ENCODE results near the gene CST9. TPM values are rescaled to one million over a fixed set of nuclear protein-coding genes. Genes with fewer than 3 reads are reported as not detected.

Gene CST9
- polyA plus RNA-seq, 1 experiment: not detected

GRCh38 chr20:23634044-23634801 lies 28.5 kb upstream of the CST9 start:
- TF ChIP-seq, protein P1, sequence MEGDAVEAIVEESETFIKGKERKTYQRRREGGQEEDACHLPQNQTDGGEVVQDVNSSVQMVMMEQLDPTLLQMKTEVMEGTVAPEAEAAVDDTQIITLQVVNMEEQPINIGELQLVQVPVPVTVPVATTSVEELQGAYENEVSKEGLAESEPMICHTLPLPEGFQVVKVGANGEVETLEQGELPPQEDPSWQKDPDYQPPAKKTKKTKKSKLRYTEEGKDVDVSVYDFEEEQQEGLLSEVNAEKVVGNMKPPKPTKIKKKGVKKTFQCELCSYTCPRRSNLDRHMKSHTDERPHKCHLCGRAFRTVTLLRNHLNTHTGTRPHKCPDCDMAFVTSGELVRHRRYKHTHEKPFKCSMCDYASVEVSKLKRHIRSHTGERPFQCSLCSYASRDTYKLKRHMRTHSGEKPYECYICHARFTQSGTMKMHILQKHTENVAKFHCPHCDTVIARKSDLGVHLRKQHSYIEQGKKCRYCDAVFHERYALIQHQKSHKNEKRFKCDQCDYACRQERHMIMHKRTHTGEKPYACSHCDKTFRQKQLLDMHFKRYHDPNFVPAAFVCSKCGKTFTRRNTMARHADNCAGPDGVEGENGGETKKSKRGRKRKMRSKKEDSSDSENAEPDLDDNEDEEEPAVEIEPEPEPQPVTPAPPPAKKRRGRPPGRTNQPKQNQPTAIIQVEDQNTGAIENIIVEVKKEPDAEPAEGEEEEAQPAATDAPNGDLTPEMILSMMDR (IDR thresholded peaks at IDR 0.05; ENCODE audit: insufficient read depth, low read depth, low read length): no peak
- CTCF ChIA-PET: no interaction called here
- POLR2A ChIA-PET: no interaction called here
- H3K27me3 ChIP-seq (ENCODE audit: control insufficient read depth, insufficient read depth, low read length): no peaks in the 10 kb centered on the region
- no peak for DNase-seq (ENCODE audit: low read depth)
- H3K4me3 ChIP-seq (ENCODE audit: low read depth, low read length): no peak overlapping the region
- peaks cover 8% of the 10 kb centered on the region for H3K36me3 ChIP-seq (ENCODE audit: control insufficient read depth, insufficient read depth, low read length)

- TF ChIP-seq, protein P1 (IDR thresholded peaks at IDR 0.05; ENCODE audit: insufficient read depth, low read depth, low read length): no peak
- CTCF ChIA-PET: no interaction called here
- Histone ChIP-seq H3K4me3 (ENCODE audit: low read depth, low read length) (no peak overlapping the region), H3K27me3 (ENCODE audit: control insufficient read depth, insufficient read depth, low read length) (no peaks in the 10 kb centered on the region), H3K36me3 (ENCODE audit: control insufficient read depth, insufficient read depth, low read length) (peaks cover 8% of the 10 kb centered on the region)
- POLR2A ChIA-PET: no interaction called here
- DNase-seq (ENCODE audit: low read depth): no peak
Observed at GRCh38 chr20:23632711-23633573, 27.2 kb upstream of the CST9 start.

- Histone ChIP-seq H3K27me3 (ENCODE audit: control insufficient read depth, insufficient read depth, low read length) (no peaks in the 10 kb centered on the region), H3K36me3 (ENCODE audit: control insufficient read depth, insufficient read depth, low read length) (peaks cover 8% of the 10 kb centered on the region), H3K4me3 (ENCODE audit: low read depth, low read length) (no peak overlapping the region)
- TF ChIP-seq, protein P1 (IDR thresholded peaks at IDR 0.05; ENCODE audit: insufficient read depth, low read depth, low read length): no peak
- DNase-seq (ENCODE audit: low read depth): no peak
- POLR2A ChIA-PET: no interaction called here
- CTCF ChIA-PET: no interaction called here
Observed at GRCh38 chr20:23631981-23632710, 26.4 kb upstream of the CST9 start.

DNA sequence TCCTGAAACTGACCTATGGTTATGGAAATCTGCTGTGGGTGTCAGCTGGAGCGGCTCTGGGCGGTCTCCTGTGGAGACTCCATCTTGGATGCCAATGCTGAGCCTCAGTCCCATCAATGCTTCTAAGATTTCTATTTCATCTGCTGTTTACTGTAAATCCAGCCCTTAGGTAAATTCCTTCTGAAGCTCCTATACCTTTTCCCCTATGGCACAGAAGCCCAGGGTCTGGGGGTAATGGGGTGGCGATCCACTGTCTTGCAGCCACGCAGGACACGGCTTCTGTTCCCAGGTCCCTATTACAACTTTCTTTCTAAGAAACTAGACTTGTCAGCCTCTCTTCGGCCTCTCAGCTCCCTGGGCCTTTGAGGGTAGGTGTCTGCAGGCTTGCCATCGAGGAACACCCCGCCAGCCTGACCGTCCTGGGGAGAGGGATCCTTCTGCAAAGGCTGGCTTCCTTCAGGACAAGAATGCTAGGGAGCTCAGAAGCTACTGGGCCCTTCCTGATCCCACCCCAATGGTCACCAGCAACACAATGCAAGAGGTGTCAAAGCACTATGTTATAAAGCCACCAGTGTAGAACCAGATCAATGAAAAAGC lies 25.6 kb upstream of the CST9 start:
- Histone ChIP-seq H3K27me3 (ENCODE audit: control insufficient read depth, insufficient read depth, low read length) (no peaks in the 10 kb centered on the region), H3K36me3 (ENCODE audit: control insufficient read depth, insufficient read depth, low read length) (peaks cover 8% of the 10 kb centered on the region), H3K4me3 (ENCODE audit: low read depth, low read length) (no peak overlapping the region)
- CTCF ChIA-PET: no interaction called here
- TF ChIP-seq, protein P1 (IDR thresholded peaks at IDR 0.05; ENCODE audit: insufficient read depth, low read depth, low read length): no peak
- no peak for DNase-seq (ENCODE audit: low read depth)
- POLR2A ChIA-PET: no interaction called here

All from BJ (cell line).